Measurements from ENCODE around the gene UCK2. TPM values are rescaled to one million over a fixed set of nuclear protein-coding genes. Genes with fewer than 3 reads are reported as not detected.

UCK2 gene
- polyA plus RNA-seq, 2 donors: 18.8 to 25.4 TPM

DNA sequence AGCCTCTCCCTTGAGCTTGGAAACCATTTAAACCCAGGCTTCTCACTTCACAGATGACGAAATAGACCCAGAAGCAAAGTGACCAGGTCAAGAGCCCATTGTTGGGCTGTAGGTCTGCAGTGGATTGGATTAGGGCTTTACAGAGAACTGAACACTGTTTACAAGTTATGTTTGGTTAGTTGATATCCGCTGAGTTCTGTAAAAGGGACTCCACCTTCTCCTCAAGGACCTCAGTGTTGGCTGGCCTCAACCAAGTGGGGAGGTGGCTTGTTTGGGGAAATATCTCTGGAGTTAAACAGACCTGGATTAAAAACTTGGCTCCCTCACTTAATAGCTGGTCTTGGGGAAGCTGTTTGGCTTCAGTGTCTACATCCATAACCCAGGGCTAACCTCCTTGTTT is 88.1 kb downstream of the UCK2 start:
- Histone ChIP-seq H3K27me3 (ENCODE audit: control insufficient read depth in 1 of 2, insufficient read depth in 2 of 2, low read length in 2 of 2) (no peaks in the 10 kb centered on the region), H3K36me3 (ENCODE audit: control insufficient read depth in 2 of 2, insufficient read depth in 2 of 2, low read length in 1 of 2) (no peaks in the 10 kb centered on the region), H3K4me3 (ENCODE audit: low read depth in 1 of 2, low read length in 2 of 2) (no peak overlapping the region), H3K4me1 (ENCODE audit: control insufficient read depth in 2 of 2, insufficient read depth in 2 of 2, low read length in 1 of 2) (peaks cover 0 to 22% of the 10 kb centered on the region in 2 donors), H3K27ac (ENCODE audit: low read depth in 2 of 2, low read length in 1 of 2) (peak overlapping the region in 1 of 2 donors; percentile 8), H3K9me3 (ENCODE audit: control insufficient read depth in 2 of 2, insufficient read depth in 1 of 2, low read depth in 1 of 2, low read length in 1 of 2) (no peaks in the 10 kb centered on the region)
- WGBS, 2 donors: 65 to 67% methylated on average over 2 of the region's 2 CpGs

DNA sequence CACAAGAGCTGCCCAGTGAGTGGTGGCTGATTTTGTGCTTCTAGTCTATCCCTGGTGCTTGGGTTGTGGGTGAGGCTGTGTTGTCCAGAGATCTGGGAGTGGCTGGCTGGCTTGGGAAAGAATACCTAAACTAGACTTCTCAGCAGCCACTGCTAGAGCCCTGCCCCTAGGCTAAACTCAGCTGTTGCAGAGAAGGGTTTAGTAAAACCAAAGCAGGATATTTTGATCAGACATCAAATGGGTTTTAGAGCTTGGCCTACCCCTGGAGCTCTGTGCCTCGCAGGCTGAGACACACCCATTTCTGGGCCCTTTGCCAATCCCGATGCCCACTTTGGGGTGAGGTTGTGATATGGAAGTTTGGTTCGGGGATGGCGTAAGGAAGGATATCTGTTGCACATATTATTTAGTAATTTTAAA is 88.5 kb downstream of the UCK2 start:
- Histone ChIP-seq H3K9me3 (ENCODE audit: control insufficient read depth in 2 of 2, insufficient read depth in 1 of 2, low read depth in 1 of 2, low read length in 1 of 2) (no peaks in the 10 kb centered on the region), H3K27me3 (ENCODE audit: control insufficient read depth in 1 of 2, insufficient read depth in 2 of 2, low read length in 2 of 2) (no peaks in the 10 kb centered on the region), H3K4me1 (ENCODE audit: control insufficient read depth in 2 of 2, insufficient read depth in 2 of 2, low read length in 1 of 2) (peaks cover 0 to 18% of the 10 kb centered on the region in 2 donors), H3K4me3 (ENCODE audit: low read depth in 1 of 2, low read length in 2 of 2) (no peak overlapping the region), H3K36me3 (ENCODE audit: control insufficient read depth in 2 of 2, insufficient read depth in 2 of 2, low read length in 1 of 2) (no peaks in the 10 kb centered on the region), H3K27ac (ENCODE audit: low read depth in 2 of 2, low read length in 1 of 2) (no peak overlapping the region)
- 34 to 49% methylated on average over 4 of the region's 4 CpGs for WGBS, 2 donors

DNA sequence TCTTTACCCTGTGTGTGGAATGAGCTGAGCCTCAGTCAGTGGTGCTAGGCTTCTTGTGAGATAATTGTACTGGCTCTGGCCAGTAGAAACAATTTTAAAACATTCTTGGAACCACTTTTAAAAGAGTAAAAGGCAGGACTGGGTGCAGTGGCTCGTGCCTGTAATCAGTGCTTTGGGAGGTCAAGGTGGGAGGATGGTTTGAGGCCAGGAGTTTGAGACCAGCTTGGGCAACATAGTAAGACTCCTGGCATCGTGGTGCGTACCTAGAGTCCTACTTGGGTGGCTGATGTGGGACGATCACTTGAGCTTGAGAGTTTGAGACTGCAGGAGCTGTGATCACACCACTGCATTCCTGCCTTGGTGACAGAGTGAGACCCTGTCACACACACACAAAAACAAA is 89.8 kb downstream of the UCK2 start:
- 88 to 89% methylated on average over 4 of the region's 4 CpGs for WGBS, 2 donors
- no peaks in the 10 kb centered on the region for H3K36me3 ChIP-seq (ENCODE audit: control insufficient read depth in 2 of 2, insufficient read depth in 2 of 2, low read length in 1 of 2)
- no peaks in the 10 kb centered on the region for H3K27me3 ChIP-seq (ENCODE audit: control insufficient read depth in 1 of 2, insufficient read depth in 2 of 2, low read length in 2 of 2)
- peaks cover 0 to 10% of the 10 kb centered on the region in 2 donors for H3K4me1 ChIP-seq (ENCODE audit: control insufficient read depth in 2 of 2, insufficient read depth in 2 of 2, low read length in 1 of 2)
- no peaks in the 10 kb centered on the region for H3K9me3 ChIP-seq (ENCODE audit: control insufficient read depth in 2 of 2, insufficient read depth in 1 of 2, low read depth in 1 of 2, low read length in 1 of 2)
- H3K4me3 ChIP-seq (ENCODE audit: low read depth in 1 of 2, low read length in 2 of 2): no peak overlapping the region
- no peak overlapping the region for H3K27ac ChIP-seq (ENCODE audit: low read depth in 2 of 2, low read length in 1 of 2)

DNA sequence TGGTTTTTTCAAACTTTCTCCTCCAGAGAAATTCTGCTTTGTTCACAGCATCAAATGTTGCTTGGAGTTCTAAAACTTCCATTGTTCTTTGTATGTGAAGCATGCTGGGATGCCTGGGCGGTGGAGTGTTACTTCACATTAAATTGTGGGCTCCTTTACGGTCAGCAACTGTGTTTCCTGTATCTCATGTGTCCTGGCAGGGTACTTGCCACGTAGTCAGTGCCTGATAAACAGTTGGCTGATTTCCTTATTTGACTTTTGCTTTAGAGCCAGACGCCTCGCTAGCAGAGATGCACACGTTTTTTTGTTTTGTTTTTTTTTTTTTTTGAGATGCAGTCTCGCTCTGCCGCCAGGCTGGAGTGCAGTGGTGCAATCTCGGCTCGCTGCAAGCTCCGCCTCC is 96.7 kb downstream of the UCK2 start:
- 63 to 67% methylated on average over 11 of the region's 11 CpGs for WGBS, 2 donors
- Histone ChIP-seq H3K36me3 (ENCODE audit: control insufficient read depth in 2 of 2, insufficient read depth in 2 of 2, low read length in 1 of 2) (no peaks in the 10 kb centered on the region), H3K4me3 (ENCODE audit: low read depth in 1 of 2, low read length in 2 of 2) (no peak overlapping the region), H3K4me1 (ENCODE audit: control insufficient read depth in 2 of 2, insufficient read depth in 2 of 2, low read length in 1 of 2) (no peaks in the 10 kb centered on the region), H3K27ac (ENCODE audit: low read depth in 2 of 2, low read length in 1 of 2) (no peak overlapping the region), H3K9me3 (ENCODE audit: control insufficient read depth in 2 of 2, insufficient read depth in 1 of 2, low read depth in 1 of 2, low read length in 1 of 2) (no peaks in the 10 kb centered on the region), H3K27me3 (ENCODE audit: control insufficient read depth in 1 of 2, insufficient read depth in 2 of 2, low read length in 2 of 2) (no peaks in the 10 kb centered on the region)

GRCh38 chr1:165925498-165926079 is 98.2 kb downstream of the UCK2 start:
- H3K36me3 ChIP-seq (ENCODE audit: control insufficient read depth in 2 of 2, insufficient read depth in 2 of 2, low read length in 1 of 2): no peaks in the 10 kb centered on the region
- H3K27ac ChIP-seq (ENCODE audit: low read depth in 2 of 2, low read length in 1 of 2): no peak overlapping the region
- no peaks in the 10 kb centered on the region for H3K4me1 ChIP-seq (ENCODE audit: control insufficient read depth in 2 of 2, insufficient read depth in 2 of 2, low read length in 1 of 2)
- H3K27me3 ChIP-seq (ENCODE audit: control insufficient read depth in 1 of 2, insufficient read depth in 2 of 2, low read length in 2 of 2): no peaks in the 10 kb centered on the region
- no peaks in the 10 kb centered on the region for H3K9me3 ChIP-seq (ENCODE audit: control insufficient read depth in 2 of 2, insufficient read depth in 1 of 2, low read depth in 1 of 2, low read length in 1 of 2)
- no peak overlapping the region for H3K4me3 ChIP-seq (ENCODE audit: low read depth in 1 of 2, low read length in 2 of 2)
- 67 to 70% methylated on average over 7 of the region's 7 CpGs for WGBS, 2 donors

DNA sequence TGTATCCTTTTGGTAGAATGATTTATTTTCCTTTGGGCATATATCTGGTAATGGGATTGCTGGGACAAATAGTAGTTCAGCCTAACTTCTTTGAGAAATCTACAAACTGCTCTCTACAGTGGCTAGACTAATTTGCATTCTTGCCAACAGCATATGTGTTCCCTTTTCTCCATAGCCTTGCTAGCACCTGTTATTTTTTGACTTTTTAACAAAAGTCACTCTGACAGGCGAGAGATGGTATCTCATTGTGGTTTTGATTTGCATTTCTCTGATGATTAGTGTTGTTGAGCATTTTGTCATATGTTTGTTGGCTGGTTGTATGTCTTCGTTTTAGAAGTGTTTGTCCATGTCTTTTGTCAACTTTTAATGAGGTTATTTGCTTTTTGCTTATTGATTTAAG is 99.8 kb downstream of the UCK2 start:
- H3K9me3 ChIP-seq (ENCODE audit: control insufficient read depth in 2 of 2, insufficient read depth in 1 of 2, low read depth in 1 of 2, low read length in 1 of 2): no peaks in the 10 kb centered on the region
- 38 to 41% methylated on average over 2 of the region's 2 CpGs for WGBS, 2 donors
- H3K36me3 ChIP-seq (ENCODE audit: control insufficient read depth in 2 of 2, insufficient read depth in 2 of 2, low read length in 1 of 2): no peaks in the 10 kb centered on the region
- H3K4me1 ChIP-seq (ENCODE audit: control insufficient read depth in 2 of 2, insufficient read depth in 2 of 2, low read length in 1 of 2): no peaks in the 10 kb centered on the region
- no peaks in the 10 kb centered on the region for H3K27me3 ChIP-seq (ENCODE audit: control insufficient read depth in 1 of 2, insufficient read depth in 2 of 2, low read length in 2 of 2)
- H3K27ac ChIP-seq (ENCODE audit: low read depth in 2 of 2, low read length in 1 of 2): no peak overlapping the region
- H3K4me3 ChIP-seq (ENCODE audit: low read depth in 1 of 2, low read length in 2 of 2): no peak overlapping the region

DNA sequence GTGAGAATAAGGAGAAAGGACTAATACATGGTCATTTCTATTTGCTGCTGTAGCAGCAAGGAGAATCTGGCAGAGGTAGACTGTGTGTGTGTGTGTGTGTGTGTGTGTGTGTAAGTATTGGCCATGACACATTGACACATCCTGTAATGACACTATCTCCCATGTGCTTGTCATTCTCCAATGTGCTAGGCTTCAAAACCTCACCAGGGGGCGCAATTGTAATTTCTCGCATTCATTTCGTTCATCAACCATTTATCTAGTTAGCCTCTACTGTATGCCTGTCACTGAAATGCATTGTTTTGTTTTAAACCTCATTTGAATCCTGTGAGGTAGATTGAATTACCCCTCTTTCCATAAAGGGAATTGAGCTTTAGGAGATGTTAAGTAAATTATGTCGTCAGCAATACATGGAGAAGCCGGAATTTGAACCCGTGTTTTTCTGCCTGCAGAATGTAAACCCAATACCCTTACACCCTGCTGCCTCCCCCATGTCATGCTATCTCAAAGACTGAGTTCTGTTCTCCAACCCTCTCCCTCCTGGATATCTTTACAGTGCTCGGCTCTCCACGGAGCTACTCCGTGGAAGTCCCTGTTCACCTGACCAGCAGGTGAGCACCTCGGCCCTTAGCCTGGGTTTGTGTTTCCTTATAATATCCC is 100.8 kb downstream of the UCK2 start:
- WGBS, 2 donors: 67 to 68% methylated on average over 10 of the region's 10 CpGs
- no peaks in the 10 kb centered on the region for H3K4me1 ChIP-seq (ENCODE audit: control insufficient read depth in 2 of 2, insufficient read depth in 2 of 2, low read length in 1 of 2)
- no peak overlapping the region for H3K4me3 ChIP-seq (ENCODE audit: low read depth in 1 of 2, low read length in 2 of 2)
- no peaks in the 10 kb centered on the region for H3K36me3 ChIP-seq (ENCODE audit: control insufficient read depth in 2 of 2, insufficient read depth in 2 of 2, low read length in 1 of 2)
- H3K27me3 ChIP-seq (ENCODE audit: control insufficient read depth in 1 of 2, insufficient read depth in 2 of 2, low read length in 2 of 2): no peaks in the 10 kb centered on the region
- no peak overlapping the region for H3K27ac ChIP-seq (ENCODE audit: low read depth in 2 of 2, low read length in 1 of 2)
- H3K9me3 ChIP-seq (ENCODE audit: control insufficient read depth in 2 of 2, insufficient read depth in 1 of 2, low read depth in 1 of 2, low read length in 1 of 2): no peaks in the 10 kb centered on the region

GRCh38 chr1:165930961-165931360 is 103.5 kb downstream of the UCK2 start:
- H3K9me3 ChIP-seq (ENCODE audit: control insufficient read depth in 2 of 2, insufficient read depth in 1 of 2, low read depth in 1 of 2, low read length in 1 of 2): no peaks in the 10 kb centered on the region
- H3K27me3 ChIP-seq (ENCODE audit: control insufficient read depth in 1 of 2, insufficient read depth in 2 of 2, low read length in 2 of 2): no peaks in the 10 kb centered on the region
- no peaks in the 10 kb centered on the region for H3K36me3 ChIP-seq (ENCODE audit: control insufficient read depth in 2 of 2, insufficient read depth in 2 of 2, low read length in 1 of 2)
- no peaks in the 10 kb centered on the region for H3K4me1 ChIP-seq (ENCODE audit: control insufficient read depth in 2 of 2, insufficient read depth in 2 of 2, low read length in 1 of 2)
- H3K27ac ChIP-seq (ENCODE audit: low read depth in 2 of 2, low read length in 1 of 2): no peak overlapping the region
- WGBS, 2 donors: 89% methylated on average over 1 of the region's 1 CpG
- H3K4me3 ChIP-seq (ENCODE audit: low read depth in 1 of 2, low read length in 2 of 2): no peak overlapping the region

- no peaks in the 10 kb centered on the region for H3K9me3 ChIP-seq (ENCODE audit: control insufficient read depth in 2 of 2, insufficient read depth in 1 of 2, low read depth in 1 of 2, low read length in 1 of 2)
- WGBS, 2 donors: 69 to 76% methylated on average over 9 of the region's 9 CpGs
- no peaks in the 10 kb centered on the region for H3K27me3 ChIP-seq (ENCODE audit: control insufficient read depth in 1 of 2, insufficient read depth in 2 of 2, low read length in 2 of 2)
Observed at GRCh38 chr1:165933446-165934170, 106.2 kb downstream of the UCK2 start.

More at GRCh38 chr1:165933446-165934170, 106.2 kb downstream of the UCK2 start:
- no peak overlapping the region for H3K4me3 ChIP-seq (ENCODE audit: low read depth in 1 of 2, low read length in 2 of 2)
- no peaks in the 10 kb centered on the region for H3K36me3 ChIP-seq (ENCODE audit: control insufficient read depth in 2 of 2, insufficient read depth in 2 of 2, low read length in 1 of 2)
- no peaks in the 10 kb centered on the region for H3K4me1 ChIP-seq (ENCODE audit: control insufficient read depth in 2 of 2, insufficient read depth in 2 of 2, low read length in 1 of 2)
- no peak overlapping the region for H3K27ac ChIP-seq (ENCODE audit: low read depth in 2 of 2, low read length in 1 of 2)

Data from esophagus (tissue), 2 donors.